ENCODE data around the gene MRFAP1L1. TPM values are rescaled to one million over a fixed set of nuclear protein-coding genes. Genes with fewer than 3 reads are reported as not detected.

Gene MRFAP1L1
- total RNA-seq, 4 donors from 2014 or later, result 38.2 to 54.2 (median 44.6) TPM

DNA sequence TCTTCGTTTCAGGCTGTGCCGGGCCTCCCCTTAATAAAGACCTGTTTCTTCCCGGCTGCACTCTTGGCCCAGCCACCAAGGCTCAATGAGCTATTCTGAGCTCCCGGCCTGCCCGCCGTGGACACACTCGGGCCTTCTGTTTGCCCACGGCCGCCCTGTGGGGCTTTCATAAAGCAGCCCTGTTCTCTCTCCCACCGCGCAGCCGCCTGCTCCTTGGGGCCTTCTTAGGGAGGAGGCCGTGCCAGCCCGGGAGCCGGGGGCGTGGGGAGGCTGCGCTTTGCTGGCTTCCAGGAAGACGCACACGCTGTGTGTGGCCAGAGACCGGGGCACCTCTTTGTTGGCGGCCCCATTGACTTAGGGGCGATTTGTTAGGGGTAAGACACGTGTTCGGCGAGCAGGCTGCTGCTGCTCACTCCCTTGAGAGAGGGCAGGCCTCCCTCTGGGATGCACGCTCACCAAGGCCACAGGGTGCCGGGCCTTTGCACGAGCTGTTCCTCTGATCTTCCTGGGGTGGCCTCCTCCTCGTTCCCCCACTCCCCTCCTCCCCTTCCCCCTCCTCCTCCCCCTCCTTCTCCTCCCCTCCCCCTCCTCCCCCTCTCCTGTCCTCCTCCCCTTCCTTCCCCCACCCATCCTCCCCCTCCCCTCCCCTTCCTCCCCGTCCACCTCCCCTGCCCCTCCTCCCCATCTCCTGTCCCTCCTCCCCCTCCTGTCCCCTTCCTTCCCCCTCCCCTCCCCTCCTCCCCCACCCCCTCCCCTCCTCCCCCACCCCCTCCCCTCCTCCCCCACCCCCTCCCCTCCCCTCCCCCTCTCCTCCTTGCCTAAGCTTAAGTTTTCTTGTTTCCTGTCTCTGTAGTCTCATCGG is 17.6 kb upstream of the MRFAP1L1 start:
- TF ChIP-seq, protein P1, sequence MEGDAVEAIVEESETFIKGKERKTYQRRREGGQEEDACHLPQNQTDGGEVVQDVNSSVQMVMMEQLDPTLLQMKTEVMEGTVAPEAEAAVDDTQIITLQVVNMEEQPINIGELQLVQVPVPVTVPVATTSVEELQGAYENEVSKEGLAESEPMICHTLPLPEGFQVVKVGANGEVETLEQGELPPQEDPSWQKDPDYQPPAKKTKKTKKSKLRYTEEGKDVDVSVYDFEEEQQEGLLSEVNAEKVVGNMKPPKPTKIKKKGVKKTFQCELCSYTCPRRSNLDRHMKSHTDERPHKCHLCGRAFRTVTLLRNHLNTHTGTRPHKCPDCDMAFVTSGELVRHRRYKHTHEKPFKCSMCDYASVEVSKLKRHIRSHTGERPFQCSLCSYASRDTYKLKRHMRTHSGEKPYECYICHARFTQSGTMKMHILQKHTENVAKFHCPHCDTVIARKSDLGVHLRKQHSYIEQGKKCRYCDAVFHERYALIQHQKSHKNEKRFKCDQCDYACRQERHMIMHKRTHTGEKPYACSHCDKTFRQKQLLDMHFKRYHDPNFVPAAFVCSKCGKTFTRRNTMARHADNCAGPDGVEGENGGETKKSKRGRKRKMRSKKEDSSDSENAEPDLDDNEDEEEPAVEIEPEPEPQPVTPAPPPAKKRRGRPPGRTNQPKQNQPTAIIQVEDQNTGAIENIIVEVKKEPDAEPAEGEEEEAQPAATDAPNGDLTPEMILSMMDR (IDR thresholded peaks at IDR 0.05; ENCODE audit: low read depth), result no peak

DNA sequence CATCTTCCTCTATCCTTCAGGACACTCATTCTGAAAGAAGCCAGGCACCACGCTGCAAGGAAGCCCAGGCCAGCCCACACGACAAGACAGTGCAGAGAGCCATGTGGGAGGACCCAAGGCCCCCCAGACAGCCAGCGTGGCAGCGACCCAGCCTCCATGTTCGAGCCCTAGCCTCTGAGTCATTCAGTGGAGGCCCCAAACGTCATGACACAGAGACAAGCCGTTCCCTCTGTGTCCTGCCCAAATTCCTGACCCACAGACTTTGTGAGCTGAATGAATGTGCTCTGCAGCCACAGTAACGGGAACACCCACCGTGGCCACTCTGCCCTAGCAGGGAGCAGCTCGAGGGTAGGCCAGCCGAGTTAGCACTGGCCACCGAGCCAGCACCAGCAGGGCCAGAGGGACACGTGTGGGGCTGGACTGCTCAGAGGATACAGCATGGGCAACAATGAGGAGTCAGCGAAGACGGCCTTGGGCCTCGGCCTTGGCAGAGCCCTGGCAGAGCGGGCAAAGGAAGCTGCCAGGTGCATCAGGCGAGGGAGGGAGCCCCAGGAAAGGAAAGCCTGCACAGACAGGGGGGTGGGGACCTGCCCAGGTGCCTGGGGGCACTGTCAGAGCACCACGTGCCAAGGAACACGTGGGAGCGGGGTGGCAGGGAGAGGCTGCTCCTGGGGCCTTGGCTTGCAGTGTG is 14.9 kb upstream of the MRFAP1L1 start:
- TF ChIP-seq, protein P1 (IDR thresholded peaks at IDR 0.05; ENCODE audit: low read depth), result no peak

DNA sequence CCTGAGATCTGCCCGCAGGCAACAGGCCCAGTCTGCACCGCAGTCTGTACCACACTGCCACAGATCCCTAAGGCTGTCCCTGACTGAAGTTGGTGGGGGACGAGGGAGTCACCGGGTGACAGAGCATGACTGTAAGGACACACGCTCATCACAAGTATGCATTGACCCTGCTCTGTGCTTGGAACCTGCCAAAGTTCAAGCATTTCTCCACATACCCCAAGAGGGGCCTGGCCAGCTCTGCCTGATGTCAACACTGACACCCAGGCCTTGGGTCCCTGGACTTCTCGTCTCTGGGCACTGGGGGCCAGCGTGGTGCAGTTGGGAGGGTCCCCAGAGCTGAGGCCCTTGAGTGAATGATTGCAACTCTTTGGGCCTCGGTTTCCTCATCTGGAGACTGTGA is 14.2 kb upstream of the MRFAP1L1 start:
- TF ChIP-seq, protein P1 (IDR thresholded peaks at IDR 0.05; ENCODE audit: low read depth), result no peak

DNA sequence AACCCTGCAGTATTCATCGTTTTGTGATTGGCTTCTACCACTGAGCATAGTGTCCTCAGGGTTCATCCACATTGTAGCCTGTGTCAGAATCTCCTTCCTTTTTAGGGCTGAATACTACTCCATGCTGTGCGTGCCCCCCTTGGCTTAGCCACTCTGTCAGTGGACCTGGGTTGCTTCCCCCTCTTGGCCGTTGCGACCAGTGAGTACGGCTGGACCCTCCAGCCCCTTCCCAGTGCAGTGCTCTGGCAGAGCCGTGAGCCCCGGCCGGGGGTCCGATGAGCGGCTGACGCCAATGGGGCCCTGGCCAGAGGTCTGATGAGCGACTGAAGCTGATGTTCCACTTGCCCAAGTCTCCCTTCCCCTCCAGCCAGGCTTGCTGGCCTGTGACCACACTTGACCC is 13.2 kb upstream of the MRFAP1L1 start:
- TF ChIP-seq, protein P1 (IDR thresholded peaks at IDR 0.05; ENCODE audit: low read depth), result no peak

DNA sequence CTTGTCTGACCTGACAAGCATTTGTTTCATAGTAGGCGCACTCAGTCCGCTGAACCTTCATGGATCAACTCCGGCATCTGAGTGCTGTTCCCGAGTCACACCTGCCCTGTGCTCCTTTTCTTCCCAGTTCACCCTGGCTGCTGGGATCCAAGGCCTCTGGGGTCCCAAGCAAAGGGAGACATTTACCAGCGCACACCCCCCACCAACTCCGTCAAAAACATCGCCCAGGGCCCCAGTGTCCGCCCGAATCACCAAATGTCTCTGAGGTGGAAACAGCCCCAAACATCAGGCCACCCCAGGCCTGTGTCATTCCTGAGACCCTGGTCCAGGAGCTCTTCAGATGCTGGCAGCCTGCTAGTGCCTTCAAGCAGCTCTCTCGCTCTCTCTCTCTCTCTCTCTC is 11.5 kb upstream of the MRFAP1L1 start:
- TF ChIP-seq, protein P1 (IDR thresholded peaks at IDR 0.05; ENCODE audit: low read depth), result no peak

DNA sequence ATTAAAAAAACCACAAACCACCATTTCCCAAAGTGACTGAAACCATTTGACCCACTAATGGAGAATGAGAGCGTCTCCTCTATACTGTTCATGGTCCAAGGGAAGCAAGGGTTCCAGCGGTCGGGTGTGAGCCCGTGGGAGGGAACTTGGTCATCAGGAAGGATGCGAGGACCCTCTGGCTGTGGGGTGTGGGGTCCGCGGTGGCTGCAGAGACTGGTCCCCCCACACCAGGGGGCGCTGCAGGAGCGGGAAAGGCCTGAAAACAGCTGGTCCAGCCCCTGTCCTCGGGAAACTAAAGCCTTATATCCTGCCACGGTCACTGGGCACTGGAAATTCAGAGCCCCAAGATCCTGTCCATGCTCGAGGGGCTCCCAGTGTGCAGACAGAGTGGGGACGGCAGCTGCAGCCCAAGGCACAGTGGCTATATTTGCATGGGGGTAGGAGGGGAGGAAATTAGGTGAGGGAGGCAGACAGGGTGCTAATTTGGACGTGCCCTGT is 10.6 kb upstream of the MRFAP1L1 start:
- TF ChIP-seq, protein P1 (IDR thresholded peaks at IDR 0.05; ENCODE audit: low read depth), result no peak

DNA sequence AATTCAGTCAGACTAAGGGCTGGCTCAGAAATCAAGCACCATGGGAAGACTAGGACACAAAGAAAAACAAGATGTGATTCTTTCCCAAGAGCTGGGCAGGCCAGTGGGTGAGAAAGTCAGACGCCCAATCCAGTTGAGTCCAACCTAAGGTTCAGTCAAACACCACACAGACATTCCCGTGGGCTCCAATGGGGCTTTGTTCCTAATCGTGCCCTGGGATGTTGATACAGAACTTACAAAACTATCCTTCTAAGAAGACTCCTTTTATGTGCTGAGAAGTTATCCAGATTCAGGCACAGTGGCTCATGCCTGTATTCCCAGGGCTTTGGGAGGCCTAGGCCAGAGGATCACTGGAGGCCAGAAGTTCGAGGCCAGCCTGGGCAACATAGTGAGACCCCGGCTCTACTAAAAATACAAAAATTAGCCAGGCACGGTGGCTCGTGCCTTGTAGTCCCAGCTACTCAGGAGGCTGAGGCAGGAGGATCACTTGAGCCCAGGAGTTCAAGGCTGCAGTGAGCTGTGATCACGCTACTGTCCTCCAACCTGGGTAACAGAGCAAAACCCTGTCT is 10.0 kb upstream of the MRFAP1L1 start:
- TF ChIP-seq, protein P1 (IDR thresholded peaks at IDR 0.05; ENCODE audit: low read depth), result no peak

Data from subcutaneous adipose tissue (tissue), 4 donors.